Peyer's patch (tissue), 4 donors: ENCODE results near the gene SMCO2.

Experiments used
- POLR2A ChIP-seq, 2 donors: fragments of 450-650 bp; IDR thresholded peaks; one replicate each; pipeline ENCODE4 v1.5.1; 2017; ENCODE audit warnings: antibody characterized with exemption in 2 of 2, mild to moderate bottlenecking in 2 of 2, moderate library complexity in 2 of 2
- TF ChIP-seq, protein P1 (sequence below), 6 experiments: fragments of 450-650 bp in 4 of 6; fragments of 200-600 bp in 2 of 6; sonication (generic) in 1 of 6; IDR thresholded peaks; one replicate each; pipeline ENCODE4 v1.5.1; 2017 to 2019; ENCODE audit warnings: antibody characterized with exemption in 6 of 6, mild to moderate bottlenecking in 3 of 6, moderate library complexity in 1 of 6

DNA sequence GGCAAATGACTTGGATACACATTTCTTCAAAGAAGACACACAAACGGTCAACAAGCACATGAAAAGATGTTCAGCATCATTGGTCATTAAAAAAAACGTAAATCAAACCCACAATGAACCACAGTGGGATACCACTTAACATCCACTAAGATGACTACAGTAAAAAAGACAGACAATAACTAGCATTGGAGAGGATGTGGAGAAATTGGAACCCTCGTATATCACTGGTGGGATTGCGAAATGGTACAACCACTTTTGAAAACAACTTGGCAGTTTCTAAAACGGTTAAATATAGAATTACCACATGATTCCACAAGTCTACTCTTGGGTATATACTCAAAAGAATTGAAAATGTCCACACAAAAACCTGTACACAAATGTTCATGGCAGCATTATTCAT lies 52.2 kb downstream of the SMCO2 start:
- TF ChIP-seq, protein P1, sequence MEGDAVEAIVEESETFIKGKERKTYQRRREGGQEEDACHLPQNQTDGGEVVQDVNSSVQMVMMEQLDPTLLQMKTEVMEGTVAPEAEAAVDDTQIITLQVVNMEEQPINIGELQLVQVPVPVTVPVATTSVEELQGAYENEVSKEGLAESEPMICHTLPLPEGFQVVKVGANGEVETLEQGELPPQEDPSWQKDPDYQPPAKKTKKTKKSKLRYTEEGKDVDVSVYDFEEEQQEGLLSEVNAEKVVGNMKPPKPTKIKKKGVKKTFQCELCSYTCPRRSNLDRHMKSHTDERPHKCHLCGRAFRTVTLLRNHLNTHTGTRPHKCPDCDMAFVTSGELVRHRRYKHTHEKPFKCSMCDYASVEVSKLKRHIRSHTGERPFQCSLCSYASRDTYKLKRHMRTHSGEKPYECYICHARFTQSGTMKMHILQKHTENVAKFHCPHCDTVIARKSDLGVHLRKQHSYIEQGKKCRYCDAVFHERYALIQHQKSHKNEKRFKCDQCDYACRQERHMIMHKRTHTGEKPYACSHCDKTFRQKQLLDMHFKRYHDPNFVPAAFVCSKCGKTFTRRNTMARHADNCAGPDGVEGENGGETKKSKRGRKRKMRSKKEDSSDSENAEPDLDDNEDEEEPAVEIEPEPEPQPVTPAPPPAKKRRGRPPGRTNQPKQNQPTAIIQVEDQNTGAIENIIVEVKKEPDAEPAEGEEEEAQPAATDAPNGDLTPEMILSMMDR (IDR thresholded peaks at IDR 0.05) = no peak
- TF ChIP-seq POLR2A (IDR thresholded peaks at IDR 0.05) = no peak
